ENCODE results near the gene TEDC1. TPM values are rescaled to one million over a fixed set of nuclear protein-coding genes. Genes with fewer than 3 reads are reported as not detected.

Gene TEDC1
- total and polyA plus RNA-seq, 3 experiments from 2014 or later, result 14.7 to 56.5 (median 52.1) TPM

GRCh38 chr14:105531894-105532623 lies 41.0 kb downstream of the TEDC1 start:
- no peaks in the 10 kb centered on the region for H3K36me3 ChIP-seq (ENCODE audit: insufficient read depth, low read length)
- ChIA-PET POLR2A (no interaction called here), CTCF (interaction anchor here (1.1 to 3.7 kb wide), 6 partner anchors 40 to 780 kb away, joined by 3 to 12 read pairs (median 6); no protein-coding TSS in a partner anchor)
- H3K9me3 ChIP-seq (ENCODE audit: low read length), result no peaks in the 10 kb centered on the region
- Mint-ChIP-seq H3K27me3 (peaks cover 8 to 10% of the 10 kb centered on the region in 2 donors), H3K9me3 (no peaks in the 10 kb centered on the region), H3K27ac (peak overlapping the region in 2 of 8 donors; percentile 12 to 19), H3K4me1 (peaks cover 0 to 32% (median 5%) of the 10 kb centered on the region in 3 donors), H3K36me3 (no peaks in the 10 kb centered on the region), H3K4me3 (peak overlapping the region in 2 of 7 donors; percentile 70 to 72)
- H3K4me1 ChIP-seq (ENCODE audit: insufficient read depth, low read length), result peaks cover 22% of the 10 kb centered on the region
- peaks cover 12% of the 10 kb centered on the region for H3K27me3 ChIP-seq (ENCODE audit: insufficient read depth, low read length, poor library complexity, severe bottlenecking)
- H3K27ac ChIP-seq (ENCODE audit: low read depth, low read length), result no peak overlapping the region
- H3K4me3 ChIP-seq (ENCODE audit: low read length), result no peak overlapping the region
- DNase-seq, result no peak

DNA sequence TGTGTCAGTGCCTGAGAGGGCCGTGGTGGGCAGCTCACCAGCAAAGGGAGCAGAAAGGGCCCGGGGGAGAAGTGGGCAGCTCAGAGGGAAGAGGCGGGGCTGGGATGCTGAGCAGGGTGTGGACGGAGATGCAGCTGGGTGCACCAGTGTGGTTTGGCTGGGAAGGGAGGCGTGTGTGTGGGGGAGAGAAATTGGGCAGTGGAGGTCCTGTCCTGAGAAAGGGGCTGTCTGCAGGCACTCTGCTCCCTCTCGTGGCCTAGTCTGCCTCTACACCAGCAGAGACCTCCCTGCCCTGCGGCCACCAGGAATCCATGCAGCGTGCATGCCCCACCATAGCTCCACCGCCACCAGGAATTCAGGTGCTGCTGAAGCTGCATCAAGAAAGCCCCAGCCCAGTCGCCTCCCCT lies 41.7 kb downstream of the TEDC1 start:
- Histone ChIP-seq H3K27ac (ENCODE audit: low read depth, low read length) (no peak overlapping the region), H3K27me3 (ENCODE audit: insufficient read depth, low read length, poor library complexity, severe bottlenecking) (peaks cover 12% of the 10 kb centered on the region), H3K4me1 (ENCODE audit: insufficient read depth, low read length) (peaks cover 15% of the 10 kb centered on the region), H3K4me3 (ENCODE audit: low read length) (no peak overlapping the region), H3K9me3 (ENCODE audit: low read length) (no peaks in the 10 kb centered on the region), H3K36me3 (ENCODE audit: insufficient read depth, low read length) (no peaks in the 10 kb centered on the region)
- peak overlapping the region in 3 of 8 donors; percentile 26 to 39 (median 29) for H3K27ac Mint-ChIP-seq
- peaks cover 0 to 26% (median 3%) of the 10 kb centered on the region in 3 donors for H3K4me1 Mint-ChIP-seq
- no peak for DNase-seq
- peak overlapping the region in 1 of 7 donors; percentile 72 for H3K4me3 Mint-ChIP-seq
- ChIA-PET POLR2A (no interaction called here), CTCF (interaction anchor here (1.1 to 3.7 kb wide), 5 partner anchors 41 to 162 kb away, joined by 4 to 12 read pairs (median 7); no protein-coding TSS in a partner anchor)
- H3K9me3 Mint-ChIP-seq, result no peaks in the 10 kb centered on the region
- peaks cover 6 to 10% of the 10 kb centered on the region in 2 donors for H3K27me3 Mint-ChIP-seq
- H3K36me3 Mint-ChIP-seq, result no peaks in the 10 kb centered on the region

- H3K9me3 ChIP-seq (ENCODE audit: low read length), result no peaks in the 10 kb centered on the region
- H3K4me1 ChIP-seq (ENCODE audit: insufficient read depth, low read length), result peaks cover 11% of the 10 kb centered on the region
- H3K4me3 ChIP-seq (ENCODE audit: low read length), result no peak overlapping the region
- no peaks in the 10 kb centered on the region for H3K36me3 ChIP-seq (ENCODE audit: insufficient read depth, low read length)
- H3K27me3 ChIP-seq (ENCODE audit: insufficient read depth, low read length, poor library complexity, severe bottlenecking), result peaks cover 11% of the 10 kb centered on the region
- H3K27ac ChIP-seq (ENCODE audit: low read depth, low read length), result no peak overlapping the region
- no peaks in the 10 kb centered on the region for H3K9me3 Mint-ChIP-seq
- no peak for DNase-seq
- no peaks in the 10 kb centered on the region for H3K36me3 Mint-ChIP-seq
- H3K4me3 Mint-ChIP-seq, result peak overlapping the region in 1 of 7 donors; percentile 72
- H3K27me3 Mint-ChIP-seq, result peaks cover 6 to 10% of the 10 kb centered on the region in 2 donors
- H3K4me1 Mint-ChIP-seq, result peaks cover 0 to 27% (median 3%) of the 10 kb centered on the region in 3 donors
- ChIA-PET CTCF (interaction anchor here (1.1 to 3.7 kb wide), 5 partner anchors 41 to 163 kb away, joined by 4 to 12 read pairs (median 7); no protein-coding TSS in a partner anchor), POLR2A (no interaction called here)
- peak overlapping the region in 1 of 8 donors; percentile 4 for H3K27ac Mint-ChIP-seq
These were observed 42.3 kb downstream of the TEDC1 start for GRCh38 chr14:105533391-105533790.

DNA sequence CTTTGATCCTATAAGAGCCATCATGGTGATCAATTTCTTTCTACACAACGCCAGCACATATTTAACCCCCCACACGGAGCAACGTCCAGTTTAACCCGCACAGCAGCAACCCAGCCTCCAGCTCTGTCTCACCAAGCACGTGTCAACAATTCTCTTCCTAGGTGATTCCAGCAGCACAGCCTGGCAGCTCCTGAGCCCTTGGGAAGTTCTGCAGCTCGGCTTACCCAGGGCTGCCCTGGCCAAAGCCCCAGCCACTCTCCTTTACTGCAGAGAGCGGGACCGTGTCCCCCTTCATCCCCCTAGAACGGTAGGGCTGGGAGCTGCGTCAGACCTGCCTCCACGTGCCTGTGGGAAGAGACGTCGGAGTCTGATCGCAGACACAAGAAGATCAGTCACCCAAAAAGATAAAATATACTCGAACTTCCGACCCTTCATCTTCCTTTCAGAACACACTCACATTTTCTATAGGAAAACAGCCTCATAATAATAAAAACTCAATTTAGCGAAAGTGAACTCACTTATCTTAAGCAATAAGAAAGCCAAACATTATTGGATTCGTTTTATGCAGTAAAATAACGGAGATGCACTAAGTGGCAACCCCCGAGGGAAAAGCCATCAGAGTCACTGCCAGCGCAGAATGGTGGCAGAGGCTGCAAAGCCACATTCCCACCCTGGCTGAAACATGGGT lies 42.9 kb downstream of the TEDC1 start:
- Mint-ChIP-seq H3K9me3 (no peaks in the 10 kb centered on the region), H3K27ac (peak overlapping the region in 1 of 8 donors; percentile 9), H3K4me1 (peaks cover 0 to 24% (median 2%) of the 10 kb centered on the region in 3 donors), H3K36me3 (no peaks in the 10 kb centered on the region), H3K27me3 (peaks cover 11 to 14% of the 10 kb centered on the region in 2 donors), H3K4me3 (no peak overlapping the region)
- Histone ChIP-seq H3K9me3 (ENCODE audit: low read length) (no peaks in the 10 kb centered on the region), H3K36me3 (ENCODE audit: insufficient read depth, low read length) (no peaks in the 10 kb centered on the region), H3K27ac (ENCODE audit: low read depth, low read length) (no peak overlapping the region), H3K27me3 (ENCODE audit: insufficient read depth, low read length, poor library complexity, severe bottlenecking) (peaks cover 11% of the 10 kb centered on the region), H3K4me1 (ENCODE audit: insufficient read depth, low read length) (peaks cover 8% of the 10 kb centered on the region), H3K4me3 (ENCODE audit: low read length) (no peak overlapping the region)
- ChIA-PET CTCF (interaction anchor here (2.0 to 3.7 kb wide), 2 partner anchors 44 to 53 kb away, joined by 7 to 12 read pairs; no protein-coding TSS in a partner anchor), POLR2A (no interaction called here)
- DNase-seq, result no peak

DNA sequence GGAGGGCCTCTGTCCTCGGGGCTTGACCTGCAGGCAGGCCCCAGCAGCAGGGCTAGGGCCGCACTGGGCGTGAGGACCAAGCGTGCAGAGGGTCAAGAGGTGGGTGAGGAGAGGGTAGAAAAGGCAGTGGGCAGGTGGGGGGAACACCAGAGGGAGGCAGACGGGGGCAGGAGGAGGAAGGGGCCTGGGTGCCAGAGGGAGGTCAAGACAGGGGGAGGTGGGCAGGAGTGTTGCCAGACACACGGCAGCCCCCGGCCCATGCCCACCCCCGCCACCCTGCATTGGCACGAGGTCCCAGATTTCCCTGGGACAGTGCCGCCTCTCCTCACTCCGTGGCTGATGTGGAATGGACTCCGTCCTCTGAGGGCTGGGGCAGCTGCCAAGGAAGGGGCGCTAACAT lies 43.5 kb downstream of the TEDC1 start:
- H3K4me1 ChIP-seq (ENCODE audit: insufficient read depth, low read length), result peaks cover 4% of the 10 kb centered on the region
- ChIA-PET POLR2A (no interaction called here), CTCF (no interaction called here)
- H3K36me3 ChIP-seq (ENCODE audit: insufficient read depth, low read length), result no peaks in the 10 kb centered on the region
- Mint-ChIP-seq H3K9me3 (no peaks in the 10 kb centered on the region), H3K4me3 (no peak overlapping the region), H3K36me3 (no peaks in the 10 kb centered on the region), H3K27ac (no peak overlapping the region), H3K4me1 (peaks cover 0 to 20% (median 2%) of the 10 kb centered on the region in 3 donors), H3K27me3 (peaks cover 10 to 16% of the 10 kb centered on the region in 2 donors)
- DNase-seq, result no peak
- H3K9me3 ChIP-seq (ENCODE audit: low read length), result no peaks in the 10 kb centered on the region
- H3K27me3 ChIP-seq (ENCODE audit: insufficient read depth, low read length, poor library complexity, severe bottlenecking), result peaks cover 11% of the 10 kb centered on the region
- no peak overlapping the region for H3K27ac ChIP-seq (ENCODE audit: low read depth, low read length)
- H3K4me3 ChIP-seq (ENCODE audit: low read length), result no peak overlapping the region

- Histone ChIP-seq H3K27me3 (ENCODE audit: insufficient read depth, low read length, poor library complexity, severe bottlenecking) (peaks cover 11% of the 10 kb centered on the region), H3K4me1 (ENCODE audit: insufficient read depth, low read length) (no peaks in the 10 kb centered on the region), H3K9me3 (ENCODE audit: low read length) (no peaks in the 10 kb centered on the region), H3K36me3 (ENCODE audit: insufficient read depth, low read length) (no peaks in the 10 kb centered on the region), H3K4me3 (ENCODE audit: low read length) (no peak overlapping the region), H3K27ac (ENCODE audit: low read depth, low read length) (no peak overlapping the region)
- Mint-ChIP-seq H3K9me3 (no peaks in the 10 kb centered on the region), H3K4me3 (no peak overlapping the region), H3K36me3 (no peaks in the 10 kb centered on the region), H3K27ac (no peak overlapping the region), H3K27me3 (peaks cover 9 to 18% of the 10 kb centered on the region in 2 donors), H3K4me1 (peaks cover 0 to 7% (median 0%) of the 10 kb centered on the region in 3 donors)
- POLR2A ChIA-PET, result no interaction called here
- DNase-seq, result no peak
- CTCF ChIA-PET, result no interaction called here
These were observed 45.0 kb downstream of the TEDC1 start for GRCh38 chr14:105536051-105536450.

DNA sequence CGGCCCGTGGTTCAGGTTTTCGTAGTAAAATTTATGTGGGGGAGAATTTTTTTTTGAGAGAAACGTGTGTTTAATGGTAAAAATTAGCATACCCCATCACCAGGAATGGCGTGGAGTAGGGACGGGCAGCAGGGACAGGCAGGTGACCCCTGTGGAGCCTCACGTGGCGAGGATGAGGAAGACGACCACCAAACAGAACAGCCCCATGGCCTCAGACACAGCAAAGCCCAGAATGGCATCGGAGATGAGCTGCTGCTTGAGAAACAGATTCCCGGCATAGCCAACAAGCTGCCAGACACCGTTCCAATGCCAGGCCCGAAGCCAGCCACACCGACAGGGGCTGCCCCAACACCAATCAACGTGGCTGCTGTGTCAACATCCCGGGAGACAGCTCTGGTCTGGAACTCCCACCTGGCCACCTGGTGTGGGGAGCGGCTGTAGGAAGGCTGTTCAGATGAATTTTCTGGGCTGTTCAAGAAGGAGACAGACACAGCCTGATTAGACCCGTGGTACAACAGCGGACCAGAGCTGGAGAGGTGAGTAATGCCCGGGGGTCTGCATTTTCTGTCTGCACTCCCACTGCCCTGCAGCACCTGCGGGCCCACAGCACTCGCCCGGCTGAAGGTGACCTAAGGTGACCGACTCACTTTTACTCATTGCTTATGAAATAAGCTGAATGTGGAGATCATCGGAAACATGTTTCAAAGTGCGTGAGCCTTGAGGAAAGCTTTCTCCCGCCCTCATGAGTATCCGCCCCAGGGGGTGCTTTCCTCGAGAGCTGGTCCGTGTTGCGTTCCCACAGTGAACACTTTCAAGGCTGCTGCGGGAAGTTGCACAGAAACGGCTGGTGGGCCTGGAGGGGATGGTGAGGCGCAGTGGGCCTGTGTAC lies 45.9 kb downstream of the TEDC1 start:
- Histone ChIP-seq H3K4me1 (ENCODE audit: insufficient read depth, low read length) (no peaks in the 10 kb centered on the region), H3K36me3 (ENCODE audit: insufficient read depth, low read length) (no peaks in the 10 kb centered on the region), H3K4me3 (ENCODE audit: low read length) (no peak overlapping the region), H3K27ac (ENCODE audit: low read depth, low read length) (no peak overlapping the region), H3K9me3 (ENCODE audit: low read length) (no peaks in the 10 kb centered on the region), H3K27me3 (ENCODE audit: insufficient read depth, low read length, poor library complexity, severe bottlenecking) (peaks cover 11% of the 10 kb centered on the region)
- peaks cover 0 to 7% (median 0%) of the 10 kb centered on the region in 3 donors for H3K4me1 Mint-ChIP-seq
- POLR2A ChIA-PET, result no interaction called here
- CTCF ChIA-PET, result interaction anchor here (2.3 to 2.6 kb wide), 2 partner anchors 8 to 166 kb away, joined by 10 to 11 read pairs; no protein-coding TSS in a partner anchor
- no peak for DNase-seq
- H3K9me3 Mint-ChIP-seq, result peaks cover 0 to 2% (median 0%) of the 10 kb centered on the region in 5 donors
- peak overlapping the region in 2 of 8 donors; percentile 38 to 43 for H3K27ac Mint-ChIP-seq
- peaks cover 12 to 23% of the 10 kb centered on the region in 2 donors for H3K27me3 Mint-ChIP-seq
- H3K36me3 Mint-ChIP-seq, result no peaks in the 10 kb centered on the region
- no peak overlapping the region for H3K4me3 Mint-ChIP-seq
